ENCODE measurements around the gene UBE2K. TPM values are rescaled to one million over a fixed set of nuclear protein-coding genes. Genes with fewer than 3 reads are reported as not detected.
"Not testable (repeated sequence)": the region's sequence is repeated elsewhere in the genome, so short reads cannot be mapped to it uniquely, and the experiment has no call there.

Gene UBE2K
- total RNA-seq, 1 donor from 2014 or later = 68.7 TPM

GRCh38 chr4:39761005-39761667, 63.2 kb downstream of the UBE2K start:
- no peak overlapping the region for H3K4me3 Mint-ChIP-seq
- H3K27me3 Mint-ChIP-seq (ENCODE audit: low read depth) = no peaks in the 10 kb centered on the region
- H3K4me1 Mint-ChIP-seq = no peaks in the 10 kb centered on the region
- DNase-seq (ENCODE audit: low spot score in 2 of 2, unreplicated experiment in 2 of 2) = no peak
- H3K27ac Mint-ChIP-seq = no peak overlapping the region
- TF ChIP-seq, protein P1, sequence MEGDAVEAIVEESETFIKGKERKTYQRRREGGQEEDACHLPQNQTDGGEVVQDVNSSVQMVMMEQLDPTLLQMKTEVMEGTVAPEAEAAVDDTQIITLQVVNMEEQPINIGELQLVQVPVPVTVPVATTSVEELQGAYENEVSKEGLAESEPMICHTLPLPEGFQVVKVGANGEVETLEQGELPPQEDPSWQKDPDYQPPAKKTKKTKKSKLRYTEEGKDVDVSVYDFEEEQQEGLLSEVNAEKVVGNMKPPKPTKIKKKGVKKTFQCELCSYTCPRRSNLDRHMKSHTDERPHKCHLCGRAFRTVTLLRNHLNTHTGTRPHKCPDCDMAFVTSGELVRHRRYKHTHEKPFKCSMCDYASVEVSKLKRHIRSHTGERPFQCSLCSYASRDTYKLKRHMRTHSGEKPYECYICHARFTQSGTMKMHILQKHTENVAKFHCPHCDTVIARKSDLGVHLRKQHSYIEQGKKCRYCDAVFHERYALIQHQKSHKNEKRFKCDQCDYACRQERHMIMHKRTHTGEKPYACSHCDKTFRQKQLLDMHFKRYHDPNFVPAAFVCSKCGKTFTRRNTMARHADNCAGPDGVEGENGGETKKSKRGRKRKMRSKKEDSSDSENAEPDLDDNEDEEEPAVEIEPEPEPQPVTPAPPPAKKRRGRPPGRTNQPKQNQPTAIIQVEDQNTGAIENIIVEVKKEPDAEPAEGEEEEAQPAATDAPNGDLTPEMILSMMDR (IDR thresholded peaks at IDR 0.05; ENCODE audit: unreplicated experiment) = no peak
- H3K9me3 Mint-ChIP-seq = no peaks in the 10 kb centered on the region
- H3K36me3 Mint-ChIP-seq = peaks cover 31% of the 10 kb centered on the region

GRCh38 chr4:39763714-39764572, 66.0 kb downstream of the UBE2K start:
- no peaks in the 10 kb centered on the region for H3K9me3 Mint-ChIP-seq
- H3K27me3 Mint-ChIP-seq (ENCODE audit: low read depth) = no peaks in the 10 kb centered on the region
- DNase-seq (ENCODE audit: low spot score in 2 of 2, unreplicated experiment in 2 of 2) = no peak
- TF ChIP-seq, protein P1 (IDR thresholded peaks at IDR 0.05; ENCODE audit: unreplicated experiment) = no peak
- H3K27ac Mint-ChIP-seq = no peak overlapping the region
- no peak overlapping the region for H3K4me3 Mint-ChIP-seq
- H3K4me1 Mint-ChIP-seq = no peaks in the 10 kb centered on the region
- H3K36me3 Mint-ChIP-seq = peaks cover 22% of the 10 kb centered on the region

DNA sequence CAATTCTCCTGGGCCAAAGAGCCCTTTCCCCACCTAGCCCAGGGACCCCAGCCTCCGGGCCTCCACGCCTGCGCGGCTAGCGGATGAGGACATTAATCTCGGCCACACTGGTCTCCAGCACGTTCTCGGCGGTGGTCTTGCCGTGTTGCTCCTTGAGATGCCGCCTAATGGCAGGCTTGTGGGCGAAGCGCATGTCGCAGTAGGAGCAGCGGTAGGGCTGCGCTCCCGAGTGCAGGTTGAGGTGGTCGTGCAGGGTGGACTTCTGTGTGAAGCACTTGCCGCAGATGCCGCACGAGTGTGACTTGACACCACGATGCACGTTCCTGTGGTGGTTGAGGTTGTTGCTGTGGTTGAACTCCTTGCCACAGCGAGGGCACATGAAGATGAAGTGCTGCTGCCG, 72.1 kb downstream of the UBE2K start:
- no peak overlapping the region for H3K27ac Mint-ChIP-seq

GRCh38 chr4:39770471-39770870, 72.5 kb downstream of the UBE2K start:
- peaks cover 24% of the 10 kb centered on the region for H3K36me3 Mint-ChIP-seq
- H3K27me3 Mint-ChIP-seq (ENCODE audit: low read depth) = no peaks in the 10 kb centered on the region
- no peaks in the 10 kb centered on the region for H3K9me3 Mint-ChIP-seq
- no peak for DNase-seq (ENCODE audit: low spot score in 2 of 2, unreplicated experiment in 2 of 2)
- H3K27ac Mint-ChIP-seq = no peak overlapping the region
- no peak overlapping the region for H3K4me3 Mint-ChIP-seq
- H3K4me1 Mint-ChIP-seq = peaks cover 2% of the 10 kb centered on the region
- TF ChIP-seq, protein P1 (IDR thresholded peaks at IDR 0.05; ENCODE audit: unreplicated experiment) = no peak

More for the DNA sequence above, 72.1 kb downstream of the UBE2K start:
- Mint-ChIP-seq H3K27me3 (ENCODE audit: low read depth) (no peaks in the 10 kb centered on the region), H3K4me1 (peaks cover 2% of the 10 kb centered on the region), H3K36me3 (peaks cover 22% of the 10 kb centered on the region), H3K4me3 (no peak overlapping the region), H3K9me3 (no peaks in the 10 kb centered on the region)
- TF ChIP-seq, protein P1 (IDR thresholded peaks at IDR 0.05; ENCODE audit: unreplicated experiment) = no peak
- DNase-seq (ENCODE audit: low spot score in 2 of 2, unreplicated experiment in 2 of 2) = no peak

- no peaks in the 10 kb centered on the region for H3K27me3 Mint-ChIP-seq (ENCODE audit: low read depth)
- no peak overlapping the region for H3K27ac Mint-ChIP-seq
- H3K4me3 Mint-ChIP-seq = no peak overlapping the region
These were observed 73.2 kb downstream of the UBE2K start for GRCh38 chr4:39770969-39771724.

GRCh38 chr4:39781988-39782387, 84.1 kb downstream of the UBE2K start:
- not testable (repeated sequence) for DNase-seq (ENCODE audit: low spot score in 2 of 2, unreplicated experiment in 2 of 2); H3K4me3 Mint-ChIP-seq; H3K9me3 Mint-ChIP-seq; H3K27ac Mint-ChIP-seq; H3K27me3 Mint-ChIP-seq (ENCODE audit: low read depth); H3K4me1 Mint-ChIP-seq
- peaks cover 28% of the 10 kb centered on the region for H3K36me3 Mint-ChIP-seq

More at GRCh38 chr4:39770969-39771724, 73.2 kb downstream of the UBE2K start:
- H3K36me3 Mint-ChIP-seq = peaks cover 24% of the 10 kb centered on the region
- H3K9me3 Mint-ChIP-seq = no peaks in the 10 kb centered on the region
- peaks cover 2% of the 10 kb centered on the region for H3K4me1 Mint-ChIP-seq
- no peak for DNase-seq (ENCODE audit: low spot score in 2 of 2, unreplicated experiment in 2 of 2)
- TF ChIP-seq, protein P1 (IDR thresholded peaks at IDR 0.05; ENCODE audit: unreplicated experiment) = no peak
